GM12878 (cell line): ENCODE results near the gene SOX11. TPM values are rescaled to one million over a fixed set of nuclear protein-coding genes. Genes with fewer than 3 reads are reported as not detected.

ENCODE experiments used
- ATAC-seq: fragments of 200-7000 bp; cut with Tn5 transposase; 3 replicates; pipeline ENCODE4 v1.9.1; 2020; ENCODE audit warnings: mild to moderate bottlenecking, moderate library complexity
- BruUV-seq: library from RNA; stranded (reverse); fragments of 400-500 nt; replicated peaks from 2 replicates; lab custom pipeline; 2021; lab: Mats Ljungman, UMichigan
- CTCF ChIA-PET: fragments of 300-600 bp; sonication (Branson Sonifier 250); formaldehyde crosslinking; extraction: SDS; loops from one replicate; lab custom pipeline; 2021; ENCODE audit warnings: inconsistent platforms; lab: Yijun Ruan, JAX
- POLR2A ChIA-PET: fragments of 350-600 bp; formaldehyde crosslinking; extraction: SDS; loops from one replicate; lab custom pipeline; 2021; ENCODE audit warnings: inconsistent platforms; lab: Charles Lee
- RAD21 ChIA-PET: fragments of 300-600 bp; sonication (Branson Sonifier 250); formaldehyde crosslinking; loops from one replicate; lab custom pipeline; 2023; ENCODE audit warnings: antibody characterized with exemption; ENCODE audit not compliant: unreplicated experiment; lab: Charles Lee
- SMC1A ChIA-PET: fragments of 300-600 bp; sonication (Branson Sonifier 250); formaldehyde crosslinking; loops from one replicate; lab custom pipeline; 2023; ENCODE audit not compliant: unreplicated experiment, uncharacterized antibody; lab: Charles Lee
- DNase-seq: peaks from one replicate; pipeline ENCODE4 v3.0.0-alpha.2; 2011; ENCODE audit warnings: low read depth, low spot score
- FAIRE-seq: peaks from 3 replicates; lab custom pipeline; 2011; peaks lifted over from hg19 to GRCh38; lab: Jason Lieb, UNC
- H2AFZ ChIP-seq: 2 replicates; pipeline ENCODE4 v1.6.0; 2011; ENCODE audit warnings: low read depth, low read length, control low read depth; ENCODE audit not compliant: control insufficient read depth
- H3K27ac ChIP-seq: 2 replicates; pipeline ENCODE4 v1.5.1; 2011; ENCODE audit warnings: control low read depth; ENCODE audit not compliant: control insufficient read depth, insufficient read depth
- H3K27me3 ChIP-seq, 2 experiments: replicated peaks in 1 of 2; 2 replicates each; pipeline versions ENCODE4 v1.6.0 to v1.6.1; 2011; ENCODE audit warnings: low read length in 1 of 2; ENCODE audit not compliant: control insufficient read depth in 2 of 2, insufficient read depth in 2 of 2
- H3K36me3 ChIP-seq, 2 experiments: 2 replicates each; pipeline ENCODE4 v1.5.1; 2011; ENCODE audit warnings: low read length in 1 of 2; ENCODE audit not compliant: control insufficient read depth in 2 of 2, insufficient read depth in 2 of 2
- H3K4me1 ChIP-seq: 2 replicates; pipeline ENCODE4 v1.6.1; 2011; ENCODE audit warnings: mild to moderate bottlenecking, low read length, moderate library complexity, mixed read lengths; ENCODE audit not compliant: control insufficient read depth, insufficient read depth
- H3K4me2 ChIP-seq: 2 replicates; pipeline ENCODE4 v1.6.0; 2011; ENCODE audit warnings: control low read depth; ENCODE audit not compliant: control insufficient read depth, insufficient read depth
- H3K4me3 ChIP-seq: fragments of 200-600 bp; sonication (generic); 2 replicates; pipeline ENCODE4 v1.5.1; 2016
- H3K79me2 ChIP-seq: 2 replicates; pipeline ENCODE4 v1.6.0; 2011; ENCODE audit warnings: low read length; ENCODE audit not compliant: control insufficient read depth, insufficient read depth
- H3K9ac ChIP-seq: 2 replicates; pipeline ENCODE4 v1.8.0; 2011; ENCODE audit warnings: low read length, control low read depth, mixed read lengths; ENCODE audit not compliant: control insufficient read depth, insufficient read depth
- H3K9me3 ChIP-seq: replicated peaks from 3 replicates; pipeline ENCODE4 v1.5.1; 2011; ENCODE audit warnings: mild to moderate bottlenecking, low read length; ENCODE audit not compliant: control insufficient read depth, insufficient read depth
- H4K20me1 ChIP-seq: 2 replicates; pipeline ENCODE4 v1.6.0; 2011; ENCODE audit not compliant: control insufficient read depth, insufficient read depth
- CREM ChIP-seq: IDR thresholded peaks from 2 replicates; pipeline ENCODE4 v1.6.1; 2014; ENCODE audit warnings: antibody characterized with exemption, low read depth
- DPF2 ChIP-seq: fragments of 450-650 bp; IDR thresholded peaks from 2 replicates; pipeline ENCODE4 v1.6.1; 2017; ENCODE audit warnings: mild to moderate bottlenecking
- EZH2 ChIP-seq: IDR thresholded peaks from 2 replicates; pipeline ENCODE4 v1.6.1; 2012; ENCODE audit warnings: low read depth, mild to moderate bottlenecking, control low read depth, inconsistent platforms, low read length, borderline replicate concordance; ENCODE audit not compliant: control insufficient read depth
- FOS ChIP-seq: IDR thresholded peaks from 3 replicates; pipeline ENCODE4 v1.6.1; 2011; ENCODE audit warnings: borderline replicate concordance; ENCODE audit not compliant: insufficient read length; ENCODE audit errors: extremely low read depth
- HDAC6 ChIP-seq: fragments of 200-600 bp; sonication (generic); IDR thresholded peaks from one replicate; pipeline ENCODE4 v1.8.0; 2017; ENCODE audit warnings: antibody characterized with exemption; ENCODE audit not compliant: unreplicated experiment
- IKZF1 ChIP-seq: fragments of 450-650 bp; conservative IDR thresholded peaks from 2 replicates; pipeline ENCODE4 v1.6.1; 2017; ENCODE audit warnings: antibody characterized with exemption, mild to moderate bottlenecking
- NRF1 ChIP-seq: conservative IDR thresholded peaks from 2 replicates; pipeline ENCODE4 v1.6.1; 2011; ENCODE audit warnings: mild to moderate bottlenecking, low read depth, low read length, improper control_type of control experiment
- PAX5 ChIP-seq: IDR thresholded peaks from 2 replicates; pipeline ENCODE4 v1.6.1; 2011; ENCODE audit warnings: low read depth, low read length, borderline replicate concordance
- RBBP5 ChIP-seq: fragments of 200-600 bp; sonication (generic); conservative IDR thresholded peaks from 2 replicates; pipeline ENCODE4 v1.6.1; 2016
- SIN3A ChIP-seq: IDR thresholded peaks from 2 replicates; pipeline ENCODE4 v1.6.1; 2012; ENCODE audit warnings: low read depth, low read length, improper control_type of control experiment
- SMARCA5 ChIP-seq: fragments of 450-650 bp; IDR thresholded peaks from 2 replicates; pipeline ENCODE4 v1.6.1; 2017; ENCODE audit warnings: mild to moderate bottlenecking
- SUPT20H ChIP-seq: IDR thresholded peaks from 2 replicates; pipeline ENCODE4 v1.6.1; 2011; ENCODE audit warnings: low read depth, mild to moderate bottlenecking, low read length, moderate library complexity, borderline replicate concordance; ENCODE audit not compliant: control insufficient read depth
- ZBED1 ChIP-seq: IDR thresholded peaks from 2 replicates; pipeline ENCODE4 v1.6.1; 2016; ENCODE audit warnings: borderline replicate concordance
- ZNF592 ChIP-seq: fragments of 450-650 bp; IDR thresholded peaks from 2 replicates; pipeline ENCODE4 v1.6.1; 2017; ENCODE audit warnings: mild to moderate bottlenecking, moderate library complexity
- WGBS: methylation state at CpG from one replicate; pipeline ENCODE4 v1.1.6; 2016; ENCODE audit warnings: low lambda C conversion rate; ENCODE audit not compliant: insufficient replicate concordance, insufficient coverage; ENCODE audit errors: missing lambda C conversion rate; 5-methylcytosine and 5-hydroxymethylcytosine counted together
- in situ Hi-C: fragments of 300-500 bp; cut with MboI; formaldehyde crosslinking; loops from 9 replicates; pipeline ENCODE4 v1.14.3; 2018; ENCODE audit warnings: mixed read lengths
- intact Hi-C: fragments of 100-400 bp; cut with micrococcal nuclease; formaldehyde crosslinking; loops from one replicate; pipeline ENCODE4 v1.14.2; 2022; ENCODE audit not compliant: unreplicated experiment
- polyA plus RNA-seq, 11 experiments: library from polyadenylated mRNA; depleted of rRNA in 4 of 11; unstranded in 6 of 11; stranded (reverse) in 5 of 11; fragments of >200 nt; fragmentation: Nextera tagmentation in 4 of 11; fragmentation: Illumina TruSeq in 1 of 11; extraction: Ambion mirVana in 4 of 11; extraction: Trizol in 1 of 11; gene quantifications; 1 replicate in 1 of 11; 2 replicates in 10 of 11; pipeline versions ENCODE4 v1.2.1 to v1.2.3, GENCODE V29; 2011 to 2016; ENCODE audit warnings: inconsistent platforms in 2 of 11, missing spikeins in 2 of 11, low read depth in 1 of 11
- total RNA-seq, 4 experiments: library from RNA; depleted of rRNA in 3 of 4; stranded (reverse); fragments of >200 nt in 3 of 4; fragmentation: Illumina TruSeq in 1 of 4; extraction: Trizol in 1 of 4; gene quantifications; 2 replicates each; pipeline versions ENCODE4 v1.2.1 to v1.2.3, GENCODE V29; 2013 to 2021

SOX11 gene
- total and polyA plus RNA-seq, 10 of the 15 experiments (the other 5 are each of a cell fraction or from before 2014, with no cell fraction given) = 0.03 to 0.04 (median 0.03) TPM; not detected in 7

GRCh38 chr2:5710615-5711014 lies 18.4 kb downstream of the SOX11 start:
- 7% methylated on average over 6 of the region's 6 CpGs for WGBS
- ChIA-PET POLR2A (no interaction called here), SMC1A (no interaction called here), RAD21 (no interaction called here), CTCF (no interaction called here)
- TF ChIP-seq ZNF592 (no peak), CREM (no peak), DPF2 (no peak)
- DNase-seq = no peak
- in situ Hi-C loops = no loop called here
- Histone ChIP-seq H3K9me3 (no peaks in the 10 kb centered on the region), H3K79me2 (no peaks in the 10 kb centered on the region), H3K4me1 (no peaks in the 10 kb centered on the region), H3K9ac (no peak overlapping the region), H2AFZ (no peak overlapping the region), H4K20me1 (no peaks in the 10 kb centered on the region), H3K36me3 (no peaks in the 10 kb centered on the region), H3K27ac (no peak overlapping the region), H3K27me3 (no peaks in the 10 kb centered on the region), H3K4me2 (no peak overlapping the region), H3K4me3 (no peak overlapping the region)
- no peak for ATAC-seq
- intact Hi-C loops = no loop called here
- FAIRE-seq = no peak
- no TSS peak for BruUV-seq

DNA sequence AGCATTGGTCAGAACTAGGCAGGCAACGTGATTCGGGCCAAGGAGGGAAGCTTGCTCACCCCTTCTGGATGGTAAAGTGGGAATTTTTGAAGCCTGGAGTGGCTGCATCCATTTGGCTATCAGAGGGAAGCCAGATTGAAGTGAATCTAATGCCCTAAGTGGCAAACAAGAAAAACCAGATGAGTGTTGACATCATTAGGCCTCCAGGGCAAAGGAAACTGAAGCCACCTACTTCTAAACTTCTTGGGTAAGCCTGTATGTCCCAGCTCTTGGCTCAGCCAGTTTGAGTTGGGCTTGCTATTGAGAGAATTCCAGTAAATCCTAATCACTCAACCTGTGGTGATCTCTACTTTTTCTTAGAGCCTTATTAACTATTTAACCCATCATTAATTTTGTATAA lies 20.9 kb downstream of the SOX11 start:
- Histone ChIP-seq H3K4me3 (no peak overlapping the region), H3K27me3 (no peaks in the 10 kb centered on the region), H2AFZ (no peak overlapping the region), H3K27ac (no peak overlapping the region), H3K9ac (no peak overlapping the region), H3K4me1 (no peaks in the 10 kb centered on the region), H3K9me3 (no peaks in the 10 kb centered on the region), H3K36me3 (no peaks in the 10 kb centered on the region), H3K79me2 (no peaks in the 10 kb centered on the region), H3K4me2 (no peak overlapping the region), H4K20me1 (no peaks in the 10 kb centered on the region)
- FAIRE-seq (no peak), DNase-seq (no peak), ATAC-seq (no peak)
- POLR2A ChIA-PET = no interaction called here
- intact Hi-C loops = no loop called here
- CTCF ChIA-PET = no interaction called here
- RAD21 ChIA-PET = no interaction called here
- SMC1A ChIA-PET = no interaction called here
- BruUV-seq = no TSS peak
- WGBS = 8% methylated on average over 2 of the region's 2 CpGs
- in situ Hi-C loops = no loop called here
- no peak for TF ChIP-seq RBBP5
- no peak for TF ChIP-seq IKZF1
- no peak for TF ChIP-seq ZBED1
- TF ChIP-seq HDAC6 = no peak
- TF ChIP-seq FOS = no peak
- TF ChIP-seq PAX5 = no peak
- TF ChIP-seq SMARCA5 = no peak
- TF ChIP-seq SIN3A = no peak
- no peak for TF ChIP-seq EZH2
- TF ChIP-seq NRF1 = no peak
- no peak for TF ChIP-seq SUPT20H
